ENCODE data around the gene KIF1A. TPM values are rescaled to one million over a fixed set of nuclear protein-coding genes. Genes with fewer than 3 reads are reported as not detected.
"Not testable (repeated sequence)": the region's sequence is repeated elsewhere in the genome, so short reads cannot be mapped to it uniquely, and the experiment has no call there.

The KIF1A gene
- polyA plus RNA-seq, 1 donor from 2014 or later: not detected

GRCh38 chr2:240682431-240683224 is 137.4 kb downstream of the KIF1A start, which contains the start of gene AQP12B:
AQP12B (minus strand) TSS chr2:240682885; CDS start chr2:240682837, 48 bp downstream.
- not testable (repeated sequence) for H3K27ac Mint-ChIP-seq, H3K36me3 Mint-ChIP-seq, H3K27me3 Mint-ChIP-seq, H3K4me1 Mint-ChIP-seq, H3K9me3 Mint-ChIP-seq
- H3K4me3 Mint-ChIP-seq: peak within 1 kb of the TSS in 1 of 4 donors; percentile 65

GRCh38 chr2:240680185-240680584 is 139.8 kb downstream of the KIF1A start:
- not testable (repeated sequence) for H3K9me3 Mint-ChIP-seq, H3K36me3 Mint-ChIP-seq, H3K4me1 Mint-ChIP-seq, H3K27ac Mint-ChIP-seq, H3K27me3 Mint-ChIP-seq, H3K4me3 Mint-ChIP-seq

- not testable (repeated sequence) for H3K4me3 Mint-ChIP-seq, H3K36me3 Mint-ChIP-seq, H3K27ac Mint-ChIP-seq, H3K4me1 Mint-ChIP-seq, H3K27me3 Mint-ChIP-seq, H3K9me3 Mint-ChIP-seq
Measured at GRCh38 chr2:240678909-240679308, 141.1 kb downstream of the KIF1A start.

- H3K27me3 Mint-ChIP-seq, H3K36me3 Mint-ChIP-seq, H3K4me3 Mint-ChIP-seq, H3K27ac Mint-ChIP-seq, H3K9me3 Mint-ChIP-seq, H3K4me1 Mint-ChIP-seq: not testable (repeated sequence)
Measured at GRCh38 chr2:240678043-240678442, 142.0 kb downstream of the KIF1A start.

- H3K27me3 Mint-ChIP-seq: peaks cover 16% of the 10 kb centered on the region
- not testable (repeated sequence) for H3K4me3 Mint-ChIP-seq, H3K36me3 Mint-ChIP-seq, H3K4me1 Mint-ChIP-seq, H3K27ac Mint-ChIP-seq, H3K9me3 Mint-ChIP-seq
Measured at GRCh38 chr2:240675345-240675744, 144.7 kb downstream of the KIF1A start.

- not testable (repeated sequence) for H3K36me3 Mint-ChIP-seq, H3K4me3 Mint-ChIP-seq, H3K9me3 Mint-ChIP-seq, H3K4me1 Mint-ChIP-seq, H3K27ac Mint-ChIP-seq
- peaks cover 16% of the 10 kb centered on the region for H3K27me3 Mint-ChIP-seq
Measured at GRCh38 chr2:240674461-240675184, 145.4 kb downstream of the KIF1A start.

GRCh38 chr2:240672701-240673190 is 147.3 kb downstream of the KIF1A start:
- Mint-ChIP-seq H3K27me3 (peaks cover 16% of the 10 kb centered on the region), H3K4me1 (no peaks in the 10 kb centered on the region), H3K36me3 (no peaks in the 10 kb centered on the region)

GRCh38 chr2:240672076-240672700 is 147.8 kb downstream of the KIF1A start:
- Mint-ChIP-seq H3K27ac (no peak overlapping the region), H3K4me1 (no peaks in the 10 kb centered on the region), H3K36me3 (no peaks in the 10 kb centered on the region), H3K9me3 (peaks cover 0 to 2% (median 0%) of the 10 kb centered on the region in 3 donors), H3K4me3 (no peak overlapping the region), H3K27me3 (peaks cover 16% of the 10 kb centered on the region)

More at GRCh38 chr2:240672701-240673190, 147.3 kb downstream of the KIF1A start:
- peaks cover 0 to 2% (median 0%) of the 10 kb centered on the region in 3 donors for H3K9me3 Mint-ChIP-seq
- H3K4me3 Mint-ChIP-seq: no peak overlapping the region
- no peak overlapping the region for H3K27ac Mint-ChIP-seq

- H3K4me3 Mint-ChIP-seq: no peak overlapping the region
- peaks cover 0 to 4% (median 2%) of the 10 kb centered on the region in 3 donors for H3K9me3 Mint-ChIP-seq
- H3K27me3 Mint-ChIP-seq: peaks cover 16% of the 10 kb centered on the region
- H3K4me1 Mint-ChIP-seq: no peaks in the 10 kb centered on the region
- no peaks in the 10 kb centered on the region for H3K36me3 Mint-ChIP-seq
- H3K27ac Mint-ChIP-seq: no peak overlapping the region
Measured at GRCh38 chr2:240670950-240671349, 149.1 kb downstream of the KIF1A start.

GRCh38 chr2:240670402-240670801 is 149.6 kb downstream of the KIF1A start:
- no peaks in the 10 kb centered on the region for H3K4me1 Mint-ChIP-seq
- no peak overlapping the region for H3K27ac Mint-ChIP-seq
- peaks cover 16% of the 10 kb centered on the region for H3K27me3 Mint-ChIP-seq
- H3K4me3 Mint-ChIP-seq: no peak overlapping the region
- peaks cover 0 to 5% (median 2%) of the 10 kb centered on the region in 3 donors for H3K9me3 Mint-ChIP-seq
- no peaks in the 10 kb centered on the region for H3K36me3 Mint-ChIP-seq

- Mint-ChIP-seq H3K36me3 (no peaks in the 10 kb centered on the region), H3K4me3 (no peak overlapping the region), H3K27ac (no peak overlapping the region), H3K9me3 (peaks cover 2 to 13% (median 8%) of the 10 kb centered on the region in 3 donors), H3K27me3 (peaks cover 2% of the 10 kb centered on the region), H3K4me1 (no peaks in the 10 kb centered on the region)
Measured at GRCh38 chr2:240664622-240665021, 155.4 kb downstream of the KIF1A start.

Other genes starting within 250 kb of the KIF1A start
- gene CAPN10, start 233.5 kb downstream of the KIF1A start, polyA plus RNA-seq: 18.2 TPM
- gene GPR35, start 194.7 kb downstream of the KIF1A start, polyA plus RNA-seq: not detected
- gene AQP12B, start 137.3 kb downstream of the KIF1A start, polyA plus RNA-seq: not detected
- not detected for gene AQP12A, start 128.4 kb downstream of the KIF1A start, polyA plus RNA-seq
- not detected for gene AGXT, start 48.6 kb upstream of the KIF1A start, polyA plus RNA-seq
- not detected for gene MAB21L4, start 75.9 kb upstream of the KIF1A start, polyA plus RNA-seq
- gene CROCC2, start 86.1 kb upstream of the KIF1A start, polyA plus RNA-seq: not detected
- gene SNED1, start 178.4 kb upstream of the KIF1A start, polyA plus RNA-seq: 17.0 TPM